SHP77 (cell line): ENCODE results near the gene FCSK.
A peak's percentile ranks its signal among the peaks of the same experiment; 100 is the strongest.

ENCODE experiments used
- DNase-seq, 2 experiments: peaks; one replicate each; lab custom pipeline; 2025; lab: John Stamatoyannopoulos, UW

Gene FCSK

GRCh38 chr16:70480127-70481105 is 26.0 kb downstream of the FCSK start:
- DNase-seq: no peak

- no peak for DNase-seq
These were observed 27.6 kb downstream of the FCSK start for GRCh38 chr16:70481929-70482536.

- DNase-seq: no peak
These were observed 28.2 kb downstream of the FCSK start for GRCh38 chr16:70482624-70483023.

- no peak for DNase-seq
These were observed 29.0 kb downstream of the FCSK start for GRCh38 chr16:70483426-70483825.

- no peak for DNase-seq
These were observed 30.5 kb downstream of the FCSK start for GRCh38 chr16:70484867-70485266.

- no peak for DNase-seq
These were observed 35.9 kb downstream of the FCSK start for GRCh38 chr16:70490261-70490660.

- no peak for DNase-seq
These were observed 39.4 kb downstream of the FCSK start for GRCh38 chr16:70493802-70494201.

GRCh38 chr16:70494202-70494770 is 39.9 kb downstream of the FCSK start:
- no peak for DNase-seq

- no peak for DNase-seq
These were observed 40.4 kb downstream of the FCSK start for GRCh38 chr16:70494777-70495176.

- DNase-seq: no peak
These were observed 41.2 kb downstream of the FCSK start for GRCh38 chr16:70495425-70496182.

- no peak for DNase-seq
These were observed 42.1 kb downstream of the FCSK start for GRCh38 chr16:70496513-70496912.

- no peak for DNase-seq
These were observed 54.4 kb downstream of the FCSK start for GRCh38 chr16:70508752-70509151.

- DNase-seq: no peak
These were observed 55.8 kb downstream of the FCSK start for GRCh38 chr16:70510216-70510615.

GRCh38 chr16:70511833-70512232 is 57.4 kb downstream of the FCSK start:
- DNase-seq: no peak

- no peak for DNase-seq
These were observed 58.1 kb downstream of the FCSK start for GRCh38 chr16:70512456-70512855.

- DNase-seq: no peak
These were observed 66.4 kb downstream of the FCSK start for GRCh38 chr16:70520612-70521297.

GRCh38 chr16:70522216-70523075 is 68.1 kb downstream of the FCSK start:
- DNase-seq: no peak

- peak; percentile 82 to 89 for DNase-seq
These were observed 68.8 kb downstream of the FCSK start, which contains the start of gene COG4 for GRCh38 chr16:70523076-70523742. Gene COG4 (minus strand): TSS chr16:70523554. CDS start chr16:70523543, 11 bp downstream.

- peak; percentile 64 to 72 for DNase-seq
These were observed 69.5 kb downstream of the FCSK start, which contains the start of gene SF3B3 for GRCh38 chr16:70523743-70524398. Gene SF3B3 (plus strand): TSS chr16:70523816. CDS start chr16:70526657, 2,841 bp downstream.
